Neural progenitor cell (in vitro differentiated cells): ENCODE results near the gene CD300LD. TPM values are rescaled to one million over a fixed set of nuclear protein-coding genes. Genes with fewer than 3 reads are reported as not detected.
"Not testable (repeated sequence)": the region's sequence is repeated elsewhere in the genome, so short reads cannot be mapped to it uniquely, and the experiment has no call there.

Experiments
- DNase-seq: peaks from one replicate; pipeline ENCODE4 v3.0.0-alpha.2; 2016; ENCODE audit warnings: low spot score
- H2AFZ ChIP-seq: fragments of 200-600 bp; sonication (generic); replicated peaks from 2 replicates; pipeline ENCODE4 v1.6.1; 2016; ENCODE audit warnings: antibody characterized with exemption
- H3F3A ChIP-seq: fragments of 200-600 bp; sonication (generic); 2 replicates; pipeline ENCODE4 v1.6.1; 2016; ENCODE audit warnings: antibody characterized with exemption, low read depth
- H3K27ac ChIP-seq: fragments of 200-600 bp; sonication (generic); 2 replicates; pipeline ENCODE4 v1.5.1; 2016; ENCODE audit warnings: mild to moderate bottlenecking
- H3K27me3 ChIP-seq: fragments of 200-600 bp; sonication (generic); 2 replicates; pipeline ENCODE4 v1.6.1; 2016; ENCODE audit warnings: mild to moderate bottlenecking, moderate library complexity
- H3K36me3 ChIP-seq: fragments of 200-600 bp; sonication (generic); 2 replicates; pipeline ENCODE4 v1.5.1; 2016
- H3K4me1 ChIP-seq: fragments of 200-600 bp; sonication (generic); 2 replicates; pipeline ENCODE4 v1.6.1; 2016; ENCODE audit warnings: mixed run types
- H3K4me2 ChIP-seq: fragments of 200-600 bp; sonication (generic); 2 replicates; pipeline ENCODE4 v1.6.1; 2016
- H3K4me3 ChIP-seq: fragments of 200-600 bp; sonication (generic); 2 replicates; pipeline ENCODE4 v1.5.1; 2016
- H3K79me2 ChIP-seq: fragments of 200-600 bp; sonication (generic); 2 replicates; pipeline ENCODE4 v1.6.1; 2016; ENCODE audit warnings: low read depth
- H3K9ac ChIP-seq: fragments of 200-600 bp; sonication (generic); 2 replicates; pipeline ENCODE4 v1.6.1; 2016
- H3K9me3 ChIP-seq: fragments of 200-600 bp; sonication (generic); 2 replicates; pipeline ENCODE4 v1.5.1; 2016; ENCODE audit warnings: low read depth
- H4K20me1 ChIP-seq: fragments of 200-600 bp; sonication (generic); 2 replicates; pipeline ENCODE4 v1.6.1; 2016; ENCODE audit warnings: low read depth
- H3K27ac Mint-ChIP-seq: 3 replicates; pipeline ENCODE4 v1.8.0; 2021; ENCODE audit warnings: mixed read lengths
- H3K27me3 Mint-ChIP-seq: 2 replicates; pipeline ENCODE4 v1.8.0; 2022; ENCODE audit warnings: low read depth, mild to moderate bottlenecking, inconsistent platforms, moderate library complexity, mixed read lengths; ENCODE audit not compliant: insufficient read depth
- H3K36me3 Mint-ChIP-seq: 3 replicates; pipeline ENCODE4 v1.8.0; 2021; ENCODE audit warnings: mixed read lengths
- H3K4me1 Mint-ChIP-seq: 3 replicates; pipeline ENCODE4 v1.8.0; 2021; ENCODE audit warnings: mixed read lengths
- H3K4me3 Mint-ChIP-seq: 3 replicates; pipeline ENCODE4 v1.8.0; 2021; ENCODE audit warnings: mild to moderate bottlenecking, moderate library complexity, mixed read lengths
- H3K9me3 Mint-ChIP-seq: 3 replicates; pipeline ENCODE4 v1.8.0; 2020; ENCODE audit warnings: mixed read lengths
- CTCF ChIP-seq: fragments of 200-600 bp; sonication (generic); IDR thresholded peaks from 2 replicates; pipeline ENCODE4 v1.5.1; 2017; ENCODE audit warnings: antibody characterized with exemption, mild to moderate bottlenecking
- EZH2 ChIP-seq: fragments of 200-600 bp; sonication (generic); IDR thresholded peaks from 2 replicates; pipeline ENCODE4 v1.6.1; 2017; ENCODE audit warnings: antibody characterized with exemption, mild to moderate bottlenecking, moderate library complexity
- EZH2phosphoT487 ChIP-seq: fragments of 200-600 bp; sonication (generic); IDR thresholded peaks from 2 replicates; pipeline ENCODE4 v1.6.1; 2017; ENCODE audit warnings: antibody characterized with exemption
- total RNA-seq: library from RNA; depleted of rRNA; stranded (reverse); fragments of >200 nt; gene quantifications from 2 replicates; pipeline ENCODE4 v1.2.3, GENCODE V29; 2015; ENCODE audit warnings: low replicate concordance

Gene CD300LD
- total RNA-seq, 1 donor from 2014 or later, result not detected

- Mint-ChIP-seq H3K27ac (no peak overlapping the region), H3K27me3 (peaks cover 16% of the 10 kb centered on the region)
- H3K9me3 ChIP-seq, result no peaks in the 10 kb centered on the region
Observed at GRCh38 chr17:74563358-74563757, 28.7 kb downstream of the CD300LD start.

GRCh38 chr17:74561586-74561985 is 30.5 kb downstream of the CD300LD start:
- Mint-ChIP-seq H3K4me1 (no peaks in the 10 kb centered on the region), H3K9me3 (peaks cover 8% of the 10 kb centered on the region), H3K27ac (no peak overlapping the region), H3K27me3 (peaks cover 11% of the 10 kb centered on the region), H3K4me3 (no peak overlapping the region), H3K36me3 (no peaks in the 10 kb centered on the region)
- H3K36me3 ChIP-seq, result no peaks in the 10 kb centered on the region
- no peaks in the 10 kb centered on the region for H3F3A ChIP-seq
- H3K27me3 ChIP-seq, result no peaks in the 10 kb centered on the region
- no peaks in the 10 kb centered on the region for H4K20me1 ChIP-seq
- DNase-seq, result no peak
- H3K9me3 ChIP-seq, result no peaks in the 10 kb centered on the region
- H3K4me3 ChIP-seq, result no peak overlapping the region
- TF ChIP-seq EZH2 (no peak), CTCF (no peak), EZH2phosphoT487 (no peak)
- H3K79me2 ChIP-seq, result no peaks in the 10 kb centered on the region
- no peak overlapping the region for H3K27ac ChIP-seq
- no peak overlapping the region for H3K9ac ChIP-seq
- no peaks in the 10 kb centered on the region for H3K4me1 ChIP-seq
- H3K4me2 ChIP-seq, result no peak overlapping the region
- no peak overlapping the region for H2AFZ ChIP-seq

More at GRCh38 chr17:74563358-74563757, 28.7 kb downstream of the CD300LD start:
- no peaks in the 10 kb centered on the region for H3K4me1 ChIP-seq
- H3K36me3 ChIP-seq, result no peaks in the 10 kb centered on the region
- H3K9me3 Mint-ChIP-seq, result peaks cover 4% of the 10 kb centered on the region
- H3K27me3 ChIP-seq, result no peaks in the 10 kb centered on the region
- H2AFZ ChIP-seq, result no peak overlapping the region
- H4K20me1 ChIP-seq, result no peaks in the 10 kb centered on the region
- no peak overlapping the region for H3K4me3 ChIP-seq
- no peak for TF ChIP-seq CTCF
- no peak for TF ChIP-seq EZH2
- no peak for TF ChIP-seq EZH2phosphoT487
- H3K9ac ChIP-seq, result no peak overlapping the region
- no peaks in the 10 kb centered on the region for H3F3A ChIP-seq
- no peaks in the 10 kb centered on the region for H3K36me3 Mint-ChIP-seq
- no peak overlapping the region for H3K27ac ChIP-seq
- DNase-seq, result no peak
- H3K79me2 ChIP-seq, result no peaks in the 10 kb centered on the region
- no peak overlapping the region for H3K4me3 Mint-ChIP-seq
- H3K4me2 ChIP-seq, result no peak overlapping the region
- no peaks in the 10 kb centered on the region for H3K4me1 Mint-ChIP-seq

- H3K27ac Mint-ChIP-seq, result no peak overlapping the region
- no peak overlapping the region for H3K4me3 Mint-ChIP-seq
- H3K9me3 ChIP-seq, result no peaks in the 10 kb centered on the region
- peaks cover 8% of the 10 kb centered on the region for H3K9me3 Mint-ChIP-seq
- no peaks in the 10 kb centered on the region for H3K36me3 ChIP-seq
- H4K20me1 ChIP-seq, result no peaks in the 10 kb centered on the region
- H3K4me3 ChIP-seq, result no peak overlapping the region
- no peak overlapping the region for H2AFZ ChIP-seq
- no peaks in the 10 kb centered on the region for H3F3A ChIP-seq
- H3K27me3 ChIP-seq, result no peaks in the 10 kb centered on the region
- H3K4me2 ChIP-seq, result no peak overlapping the region
- no peaks in the 10 kb centered on the region for H3K79me2 ChIP-seq
- H3K36me3 Mint-ChIP-seq, result no peaks in the 10 kb centered on the region
- no peak overlapping the region for H3K27ac ChIP-seq
- peaks cover 11% of the 10 kb centered on the region for H3K27me3 Mint-ChIP-seq
- TF ChIP-seq EZH2, result no peak
- TF ChIP-seq CTCF, result no peak
- TF ChIP-seq EZH2phosphoT487, result no peak
- no peak for DNase-seq
- H3K4me1 ChIP-seq, result no peaks in the 10 kb centered on the region
- no peaks in the 10 kb centered on the region for H3K4me1 Mint-ChIP-seq
- no peak overlapping the region for H3K9ac ChIP-seq
Observed at GRCh38 chr17:74558882-74559519, 33.1 kb downstream of the CD300LD start.

- H3K4me3 Mint-ChIP-seq, H3K27ac ChIP-seq, DNase-seq, H3F3A ChIP-seq, H3K36me3 Mint-ChIP-seq, H3K4me2 ChIP-seq, H4K20me1 ChIP-seq, H3K4me1 ChIP-seq, H3K4me3 ChIP-seq, H3K79me2 ChIP-seq, H3K9ac ChIP-seq, H2AFZ ChIP-seq, H3K9me3 ChIP-seq, H3K27me3 ChIP-seq, H3K4me1 Mint-ChIP-seq, H3K27ac Mint-ChIP-seq, H3K36me3 ChIP-seq, H3K9me3 Mint-ChIP-seq: not testable (repeated sequence)
- peaks cover 11% of the 10 kb centered on the region for H3K27me3 Mint-ChIP-seq
Observed at GRCh38 chr17:74558402-74558801, 33.7 kb downstream of the CD300LD start.
